Left colon (tissue), 2 donors: ENCODE measurements around the gene PKP4. TPM values are rescaled to one million over a fixed set of nuclear protein-coding genes. Genes with fewer than 3 reads are reported as not detected.

ENCODE experiments used
- total RNA-seq, 2 donors: library from RNA; stranded (reverse); fragmentation: NEBNext Ultra II Directional; extraction: Animal tissue kit (Norgen Biotek cat#: 25700); gene quantifications; one replicate each; pipeline ENCODE4 v1.2.1, GENCODE V29; 2021
- donor health status: DM: no; HTN: no; CAD: no.
- donor health status: DM: yes; HTN: yes; CAD: no.

Gene PKP4
- total RNA-seq, 2 donors from 2014 or later: 36.9 to 55.5 TPM

Other genes starting within 250 kb of the PKP4 start
- gene CCDC148, start 199 bp upstream of the PKP4 start, total RNA-seq: under 1 TPM in 1 of 2 donors, not detected in 1; 0.73 TPM